Liver (tissue), 9 donors: ENCODE data around the gene ZNF330. TPM values are rescaled to one million over a fixed set of nuclear protein-coding genes. Genes with fewer than 3 reads are reported as not detected.

Experiments used
- DNase-seq: peaks from one replicate; pipeline ENCODE4 v3.0.0-alpha.2; 2017; ENCODE audit warnings: low spot score
- H3K27ac ChIP-seq, 2 donors: one replicate each; pipeline ENCODE4 v1.7.0; 2013; ENCODE audit warnings: inconsistent platforms in 2 of 2, low read length in 2 of 2, control low read depth in 1 of 2, low read depth in 1 of 2, mild to moderate bottlenecking in 1 of 2
- H3K27me3 ChIP-seq, 4 donors: one replicate each; pipeline versions ENCODE4 v1.6.1 to v1.7.0; 2013; ENCODE audit warnings: low read length in 3 of 4, inconsistent platforms in 1 of 4, mild to moderate bottlenecking in 1 of 4, moderate library complexity in 1 of 4; ENCODE audit not compliant: control insufficient read depth in 4 of 4, insufficient read depth in 4 of 4
- H3K36me3 ChIP-seq, 4 donors: one replicate each; pipeline versions ENCODE4 v1.6.1 to v1.7.0; 2013; ENCODE audit warnings: low read length in 3 of 4, mild to moderate bottlenecking in 3 of 4, low read depth in 1 of 4, moderate library complexity in 1 of 4; ENCODE audit not compliant: control insufficient read depth in 4 of 4, insufficient read depth in 3 of 4
- H3K4me1 ChIP-seq, 4 donors: one replicate each; pipeline versions ENCODE4 v1.6.1 to v1.7.0; 2013; ENCODE audit warnings: low read length in 3 of 4, mild to moderate bottlenecking in 3 of 4, moderate library complexity in 1 of 4; ENCODE audit not compliant: control insufficient read depth in 4 of 4, insufficient read depth in 4 of 4
- H3K4me3 ChIP-seq, 3 donors: one replicate each; pipeline versions ENCODE4 v1.6.1 to v1.7.0; 2013; ENCODE audit warnings: low read length in 3 of 3, control low read depth in 1 of 3, low read depth in 1 of 3, mild to moderate bottlenecking in 1 of 3
- H3K9ac ChIP-seq, 2 donors: one replicate each; pipeline ENCODE4 v1.7.0; 2013; ENCODE audit warnings: low read length in 2 of 2, mild to moderate bottlenecking in 2 of 2, moderate library complexity in 2 of 2, control low read depth in 1 of 2, low read depth in 1 of 2
- H3K9me3 ChIP-seq, 4 donors: one replicate each; pipeline versions ENCODE4 v1.6.1 to v1.7.0; 2013; ENCODE audit warnings: low read length in 3 of 4; ENCODE audit not compliant: control insufficient read depth in 4 of 4
- EGR1 ChIP-seq, 2 donors: IDR thresholded peaks; 2 replicates each; pipeline ENCODE4 v1.6.1; 2016 to 2018; ENCODE audit warnings: antibody characterized with exemption in 2 of 2, low read depth in 2 of 2
- FOXA1 ChIP-seq: IDR thresholded peaks from 2 replicates; pipeline ENCODE4 v1.6.1; 2016; ENCODE audit warnings: antibody characterized with exemption
- FOXA2 ChIP-seq: IDR thresholded peaks from 2 replicates; pipeline ENCODE4 v1.6.1; 2016; ENCODE audit warnings: antibody characterized with exemption
- GABPA ChIP-seq, 2 donors: IDR thresholded peaks in 1 of 2; conservative IDR thresholded peaks in 1 of 2; 2 replicates each; pipeline ENCODE4 v1.6.1; 2016; ENCODE audit warnings: antibody characterized with exemption in 2 of 2, mild to moderate bottlenecking in 1 of 2, moderate library complexity in 1 of 2
- HNF4A ChIP-seq, 2 donors: conservative IDR thresholded peaks; 2 replicates each; pipeline ENCODE4 v1.6.1; 2016; ENCODE audit warnings: antibody characterized with exemption in 2 of 2, mild to moderate bottlenecking in 2 of 2
- HNF4G ChIP-seq: IDR thresholded peaks from 2 replicates; pipeline ENCODE4 v1.6.1; 2016; ENCODE audit warnings: antibody characterized with exemption
- JUND ChIP-seq, 2 donors: IDR thresholded peaks; 2 replicates each; pipeline ENCODE4 v1.6.1; 2016; ENCODE audit warnings: antibody characterized with exemption in 2 of 2
- NR2F2 ChIP-seq: IDR thresholded peaks from 2 replicates; pipeline ENCODE4 v1.6.1; 2016; ENCODE audit warnings: antibody characterized with exemption
- RAD21 ChIP-seq, 2 donors: IDR thresholded peaks; 2 replicates each; pipeline ENCODE4 v1.6.1; 2016; ENCODE audit warnings: antibody characterized with exemption in 2 of 2, mild to moderate bottlenecking in 2 of 2
- RXRA ChIP-seq, 2 donors: IDR thresholded peaks; 2 replicates each; pipeline ENCODE4 v1.6.1; 2017 to 2018; ENCODE audit warnings: antibody characterized with exemption in 2 of 2, mild to moderate bottlenecking in 1 of 2
- SP1 ChIP-seq: IDR thresholded peaks from 2 replicates; pipeline ENCODE4 v1.6.1; 2018; ENCODE audit warnings: antibody characterized with exemption, mild to moderate bottlenecking
- TAF1 ChIP-seq: conservative IDR thresholded peaks from 2 replicates; pipeline ENCODE4 v1.6.1; 2016; ENCODE audit warnings: antibody characterized with exemption, mild to moderate bottlenecking
- YY1 ChIP-seq: IDR thresholded peaks from 2 replicates; pipeline ENCODE4 v1.6.1; 2016; ENCODE audit warnings: antibody characterized with exemption, mild to moderate bottlenecking
- WGBS: extraction: QIAGEN DNeasy Blood & Tissue Kit; methylation state at CpG from one replicate; pipeline ENCODE4 v1.1.7; 2013; 5-methylcytosine and 5-hydroxymethylcytosine counted together
- polyA plus RNA-seq, 2 donors: library from polyadenylated mRNA; stranded (reverse) in 1 of 2; unstranded in 1 of 2; fragments of 200-250 nt in 1 of 2; fragments of >200 nt in 1 of 2; fragmentation: Nextera tagmentation in 1 of 2; extraction: Ambion mirVana in 1 of 2; gene quantifications; one replicate each; pipeline versions ENCODE4 v1.2.1 to v1.2.3, GENCODE V29; 2013 to 2015
- total RNA-seq, 2 donors: library from RNA; depleted of rRNA; stranded (reverse); fragments of >200 nt; gene quantifications; one replicate each; pipeline ENCODE4 v1.2.3, GENCODE V29; 2014
- TF ChIP-seq, protein P1 (sequence below): IDR thresholded peaks from 2 replicates; pipeline ENCODE4 v1.6.1; 2016; ENCODE audit warnings: antibody characterized with exemption
- TF ChIP-seq, protein P2 (sequence below): fragments of 150-350 bp; IDR thresholded peaks from 2 replicates; pipeline ENCODE4 v1.5.1; 2017; ENCODE audit warnings: improper control_type of control experiment, low read depth, low read length; ENCODE audit not compliant: missing input control
- TF ChIP-seq, protein P3 (sequence below): IDR thresholded peaks from 2 replicates; pipeline ENCODE4 v1.6.1; 2016; ENCODE audit warnings: antibody characterized with exemption, mild to moderate bottlenecking
- TF ChIP-seq, protein P4 (sequence below): IDR thresholded peaks from 2 replicates; pipeline ENCODE4 v1.6.1; 2016; ENCODE audit warnings: antibody characterized with exemption
- TF ChIP-seq, protein P5 (sequence below): IDR thresholded peaks from 2 replicates; pipeline ENCODE4 v1.6.1; 2016; ENCODE audit warnings: antibody characterized with exemption
- donor health status: healthy.
- donor health status: healthy.
- donor health status: healthy.
- donor health status: healthy.
- donor health status: healthy.

The ZNF330 gene
- total and polyA plus RNA-seq, 4 donors: 11.7 to 23.2 (median 19.0) TPM

DNA sequence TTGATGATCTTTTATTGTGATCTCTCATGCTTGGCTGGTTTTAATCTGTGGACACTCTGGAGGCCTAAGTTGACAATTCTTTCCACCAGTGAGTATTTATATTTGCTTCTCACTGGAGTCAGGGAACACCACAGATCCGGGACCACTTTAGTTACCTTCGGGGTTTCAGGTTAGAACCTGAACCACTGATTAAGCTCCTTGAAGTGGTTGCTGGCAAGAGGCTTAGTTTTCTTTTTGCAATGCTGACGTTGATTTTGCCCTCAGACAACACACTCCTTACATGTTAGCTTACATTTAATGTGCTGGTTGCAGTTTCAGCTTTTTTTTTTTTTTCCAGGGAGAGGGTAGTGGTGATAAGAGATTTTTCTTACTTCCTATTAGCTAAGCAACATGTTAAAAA, 10.5 kb upstream of the ZNF330 start:
- 73% methylated on average over 3 of the region's 3 CpGs for WGBS
- H3K9ac ChIP-seq: no peak overlapping the region
- H3K4me3 ChIP-seq: no peak overlapping the region
- H3K4me1 ChIP-seq: peaks cover 0 to 10% (median 0%) of the 10 kb centered on the region in 4 donors
- H3K27ac ChIP-seq: no peak overlapping the region
- no peaks in the 10 kb centered on the region for H3K9me3 ChIP-seq
- DNase-seq: no peak
- no peak for TF ChIP-seq EGR1 (IDR thresholded peaks at IDR 0.05; ENCODE audit: low read depth in 2 of 2)
- TF ChIP-seq RXRA (IDR thresholded peaks at IDR 0.05): no peak
- no peak for TF ChIP-seq YY1
- TF ChIP-seq, protein P1, sequence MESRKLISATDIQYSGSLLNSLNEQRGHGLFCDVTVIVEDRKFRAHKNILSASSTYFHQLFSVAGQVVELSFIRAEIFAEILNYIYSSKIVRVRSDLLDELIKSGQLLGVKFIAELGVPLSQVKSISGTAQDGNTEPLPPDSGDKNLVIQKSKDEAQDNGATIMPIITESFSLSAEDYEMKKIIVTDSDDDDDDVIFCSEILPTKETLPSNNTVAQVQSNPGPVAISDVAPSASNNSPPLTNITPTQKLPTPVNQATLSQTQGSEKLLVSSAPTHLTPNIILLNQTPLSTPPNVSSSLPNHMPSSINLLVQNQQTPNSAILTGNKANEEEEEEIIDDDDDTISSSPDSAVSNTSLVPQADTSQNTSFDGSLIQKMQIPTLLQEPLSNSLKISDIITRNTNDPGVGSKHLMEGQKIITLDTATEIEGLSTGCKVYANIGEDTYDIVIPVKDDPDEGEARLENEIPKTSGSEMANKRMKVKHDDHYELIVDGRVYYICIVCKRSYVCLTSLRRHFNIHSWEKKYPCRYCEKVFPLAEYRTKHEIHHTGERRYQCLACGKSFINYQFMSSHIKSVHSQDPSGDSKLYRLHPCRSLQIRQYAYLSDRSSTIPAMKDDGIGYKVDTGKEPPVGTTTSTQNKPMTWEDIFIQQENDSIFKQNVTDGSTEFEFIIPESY: no peak
- TF ChIP-seq JUND (IDR thresholded peaks at IDR 0.05): no peak
- TF ChIP-seq HNF4G: no peak
- TF ChIP-seq SP1: no peak
- TF ChIP-seq FOXA2: no peak
- TF ChIP-seq HNF4A (conservative IDR thresholded peaks at IDR 0.05): no peak
- no peak for TF ChIP-seq GABPA (IDR thresholded peaks at IDR 0.05 in 1 of 2, conservative IDR thresholded peaks at IDR 0.05 in 1 of 2)
- TF ChIP-seq, protein P2, sequence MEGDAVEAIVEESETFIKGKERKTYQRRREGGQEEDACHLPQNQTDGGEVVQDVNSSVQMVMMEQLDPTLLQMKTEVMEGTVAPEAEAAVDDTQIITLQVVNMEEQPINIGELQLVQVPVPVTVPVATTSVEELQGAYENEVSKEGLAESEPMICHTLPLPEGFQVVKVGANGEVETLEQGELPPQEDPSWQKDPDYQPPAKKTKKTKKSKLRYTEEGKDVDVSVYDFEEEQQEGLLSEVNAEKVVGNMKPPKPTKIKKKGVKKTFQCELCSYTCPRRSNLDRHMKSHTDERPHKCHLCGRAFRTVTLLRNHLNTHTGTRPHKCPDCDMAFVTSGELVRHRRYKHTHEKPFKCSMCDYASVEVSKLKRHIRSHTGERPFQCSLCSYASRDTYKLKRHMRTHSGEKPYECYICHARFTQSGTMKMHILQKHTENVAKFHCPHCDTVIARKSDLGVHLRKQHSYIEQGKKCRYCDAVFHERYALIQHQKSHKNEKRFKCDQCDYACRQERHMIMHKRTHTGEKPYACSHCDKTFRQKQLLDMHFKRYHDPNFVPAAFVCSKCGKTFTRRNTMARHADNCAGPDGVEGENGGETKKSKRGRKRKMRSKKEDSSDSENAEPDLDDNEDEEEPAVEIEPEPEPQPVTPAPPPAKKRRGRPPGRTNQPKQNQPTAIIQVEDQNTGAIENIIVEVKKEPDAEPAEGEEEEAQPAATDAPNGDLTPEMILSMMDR: no peak
- H3K27me3 ChIP-seq: no peaks in the 10 kb centered on the region
- no peaks in the 10 kb centered on the region for H3K36me3 ChIP-seq

DNA sequence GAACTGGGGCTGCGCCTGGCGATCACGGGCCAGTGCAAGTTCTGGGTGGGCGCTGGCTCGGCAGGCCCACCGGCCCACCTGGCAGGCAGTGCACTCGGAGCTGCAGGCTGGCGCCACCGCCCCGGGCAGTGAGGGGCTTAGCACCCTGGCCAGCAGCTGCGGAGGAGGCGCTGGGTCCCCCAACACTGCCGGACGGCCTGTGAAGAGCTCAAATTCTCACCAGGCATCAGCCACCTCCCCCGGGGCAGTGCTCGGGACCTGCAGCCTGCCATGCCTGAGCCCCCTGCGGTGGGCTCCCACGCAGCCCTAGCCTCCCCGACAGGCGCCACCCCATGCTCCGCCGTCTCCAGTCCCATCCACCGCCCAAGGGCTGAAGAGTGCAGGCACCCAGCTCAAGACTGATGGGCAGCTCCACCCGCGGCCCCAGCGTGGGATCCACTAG, 7.1 kb upstream of the ZNF330 start:
- 92% methylated on average over 26 of the region's 26 CpGs for WGBS
- TF ChIP-seq FOXA2 (no peak), GABPA (IDR thresholded peaks at IDR 0.05 in 1 of 2, conservative IDR thresholded peaks at IDR 0.05 in 1 of 2) (no peak), YY1 (no peak), JUND (IDR thresholded peaks at IDR 0.05) (no peak), RXRA (IDR thresholded peaks at IDR 0.05) (no peak), HNF4G (no peak), EGR1 (IDR thresholded peaks at IDR 0.05; ENCODE audit: low read depth in 2 of 2) (no peak), RAD21 (IDR thresholded peaks at IDR 0.05) (no peak), SP1 (no peak), HNF4A (conservative IDR thresholded peaks at IDR 0.05) (no peak), FOXA1 (no peak), TAF1 (no peak), NR2F2 (no peak)
- TF ChIP-seq, protein P3, sequence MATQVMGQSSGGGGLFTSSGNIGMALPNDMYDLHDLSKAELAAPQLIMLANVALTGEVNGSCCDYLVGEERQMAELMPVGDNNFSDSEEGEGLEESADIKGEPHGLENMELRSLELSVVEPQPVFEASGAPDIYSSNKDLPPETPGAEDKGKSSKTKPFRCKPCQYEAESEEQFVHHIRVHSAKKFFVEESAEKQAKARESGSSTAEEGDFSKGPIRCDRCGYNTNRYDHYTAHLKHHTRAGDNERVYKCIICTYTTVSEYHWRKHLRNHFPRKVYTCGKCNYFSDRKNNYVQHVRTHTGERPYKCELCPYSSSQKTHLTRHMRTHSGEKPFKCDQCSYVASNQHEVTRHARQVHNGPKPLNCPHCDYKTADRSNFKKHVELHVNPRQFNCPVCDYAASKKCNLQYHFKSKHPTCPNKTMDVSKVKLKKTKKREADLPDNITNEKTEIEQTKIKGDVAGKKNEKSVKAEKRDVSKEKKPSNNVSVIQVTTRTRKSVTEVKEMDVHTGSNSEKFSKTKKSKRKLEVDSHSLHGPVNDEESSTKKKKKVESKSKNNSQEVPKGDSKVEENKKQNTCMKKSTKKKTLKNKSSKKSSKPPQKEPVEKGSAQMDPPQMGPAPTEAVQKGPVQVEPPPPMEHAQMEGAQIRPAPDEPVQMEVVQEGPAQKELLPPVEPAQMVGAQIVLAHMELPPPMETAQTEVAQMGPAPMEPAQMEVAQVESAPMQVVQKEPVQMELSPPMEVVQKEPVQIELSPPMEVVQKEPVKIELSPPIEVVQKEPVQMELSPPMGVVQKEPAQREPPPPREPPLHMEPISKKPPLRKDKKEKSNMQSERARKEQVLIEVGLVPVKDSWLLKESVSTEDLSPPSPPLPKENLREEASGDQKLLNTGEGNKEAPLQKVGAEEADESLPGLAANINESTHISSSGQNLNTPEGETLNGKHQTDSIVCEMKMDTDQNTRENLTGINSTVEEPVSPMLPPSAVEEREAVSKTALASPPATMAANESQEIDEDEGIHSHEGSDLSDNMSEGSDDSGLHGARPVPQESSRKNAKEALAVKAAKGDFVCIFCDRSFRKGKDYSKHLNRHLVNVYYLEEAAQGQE: no peak
- TF ChIP-seq, protein P2: no peak
- TF ChIP-seq, protein P4, sequence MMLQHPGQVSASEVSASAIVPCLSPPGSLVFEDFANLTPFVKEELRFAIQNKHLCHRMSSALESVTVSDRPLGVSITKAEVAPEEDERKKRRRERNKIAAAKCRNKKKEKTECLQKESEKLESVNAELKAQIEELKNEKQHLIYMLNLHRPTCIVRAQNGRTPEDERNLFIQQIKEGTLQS: no peak
- TF ChIP-seq, protein P1: no peak
- TF ChIP-seq, protein P5, sequence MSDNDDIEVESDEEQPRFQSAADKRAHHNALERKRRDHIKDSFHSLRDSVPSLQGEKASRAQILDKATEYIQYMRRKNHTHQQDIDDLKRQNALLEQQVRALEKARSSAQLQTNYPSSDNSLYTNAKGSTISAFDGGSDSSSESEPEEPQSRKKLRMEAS: no peak
- no peak overlapping the region for H3K9ac ChIP-seq
- no peak for DNase-seq
- no peak overlapping the region for H3K27ac ChIP-seq
- no peaks in the 10 kb centered on the region for H3K36me3 ChIP-seq
- no peaks in the 10 kb centered on the region for H3K9me3 ChIP-seq
- no peaks in the 10 kb centered on the region for H3K27me3 ChIP-seq
- H3K4me1 ChIP-seq: peaks cover 0 to 3% (median 0%) of the 10 kb centered on the region in 4 donors
- H3K4me3 ChIP-seq: no peak overlapping the region
